Loucy (cell line): ENCODE measurements around the gene IP6K3.

Experiments
- H2AFZ ChIP-seq: fragments of 200-600 bp; sonication (generic); 2 replicates; pipeline ENCODE4 v1.6.0; 2016; ENCODE audit warnings: antibody characterized with exemption, mild to moderate bottlenecking, low read length, moderate library complexity
- H3F3A ChIP-seq: fragments of 200-600 bp; 2 replicates; pipeline ENCODE4 v1.6.0; 2016; ENCODE audit warnings: antibody characterized with exemption, low read depth, mild to moderate bottlenecking
- H3K27me3 ChIP-seq: fragments of 200-600 bp; sonication (generic); 2 replicates; pipeline ENCODE4 v1.6.1; 2014; ENCODE audit warnings: low read length, mild to moderate bottlenecking; ENCODE audit not compliant: insufficient read depth, poor library complexity, severe bottlenecking
- H3K36me3 ChIP-seq: fragments of 200-600 bp; sonication (generic); 2 replicates; pipeline ENCODE4 v1.6.1; 2016; ENCODE audit warnings: low read length; ENCODE audit not compliant: insufficient read depth
- H3K4me1 ChIP-seq: fragments of 200-600 bp; sonication (generic); 2 replicates; pipeline ENCODE4 v1.5.1; 2014; ENCODE audit warnings: low read length, mild to moderate bottlenecking; ENCODE audit not compliant: insufficient read depth, poor library complexity, severe bottlenecking
- H3K4me2 ChIP-seq: fragments of 200-600 bp; sonication (generic); 2 replicates; pipeline ENCODE4 v1.6.0; 2014; ENCODE audit warnings: antibody characterized with exemption, low read length, low read depth, mild to moderate bottlenecking; ENCODE audit not compliant: poor library complexity, severe bottlenecking
- H3K4me3 ChIP-seq: fragments of 200-600 bp; sonication (generic); 2 replicates; pipeline ENCODE4 v1.5.1; 2014; ENCODE audit warnings: low read length, mild to moderate bottlenecking, mixed read lengths; ENCODE audit not compliant: poor library complexity, severe bottlenecking
- H3K79me2 ChIP-seq: fragments of 200-600 bp; sonication (generic); 2 replicates; pipeline ENCODE4 v1.6.1; 2014; ENCODE audit warnings: low read length; ENCODE audit not compliant: insufficient read depth
- H3K9ac ChIP-seq: fragments of 200-600 bp; sonication (generic); 2 replicates; pipeline ENCODE4 v1.6.0; 2014; ENCODE audit warnings: mild to moderate bottlenecking, low read depth, low read length, moderate library complexity; ENCODE audit not compliant: poor library complexity, severe bottlenecking
- H3K9me2 ChIP-seq: fragments of 200-600 bp; sonication (generic); replicated peaks from 2 replicates; pipeline ENCODE4 v1.6.1; 2016; ENCODE audit warnings: low read depth, low read length, mixed read lengths
- H3K9me3 ChIP-seq: fragments of 200-600 bp; sonication (generic); 2 replicates; pipeline ENCODE4 v1.6.1; 2014; ENCODE audit warnings: mild to moderate bottlenecking, antibody characterized with exemption, low read length, low read depth; ENCODE audit not compliant: insufficient read depth
- H4K20me1 ChIP-seq: fragments of 200-600 bp; sonication (generic); 2 replicates; pipeline ENCODE4 v1.6.0; 2014; ENCODE audit warnings: antibody characterized with exemption, low read length, mild to moderate bottlenecking; ENCODE audit not compliant: insufficient read depth, poor library complexity, severe bottlenecking
- EZH2phosphoT487 ChIP-seq: fragments of 200-600 bp; IDR thresholded peaks from 2 replicates; pipeline ENCODE4 v1.6.1; 2018; ENCODE audit warnings: antibody characterized with exemption, mild to moderate bottlenecking, moderate library complexity, borderline replicate concordance
- TF ChIP-seq, protein P1 (sequence below): fragments of 200-600 bp; sonication (generic); conservative IDR thresholded peaks from 2 replicates; pipeline ENCODE4 v1.5.1; 2014; ENCODE audit warnings: mild to moderate bottlenecking, antibody characterized with exemption, low read length

IP6K3 gene

DNA sequence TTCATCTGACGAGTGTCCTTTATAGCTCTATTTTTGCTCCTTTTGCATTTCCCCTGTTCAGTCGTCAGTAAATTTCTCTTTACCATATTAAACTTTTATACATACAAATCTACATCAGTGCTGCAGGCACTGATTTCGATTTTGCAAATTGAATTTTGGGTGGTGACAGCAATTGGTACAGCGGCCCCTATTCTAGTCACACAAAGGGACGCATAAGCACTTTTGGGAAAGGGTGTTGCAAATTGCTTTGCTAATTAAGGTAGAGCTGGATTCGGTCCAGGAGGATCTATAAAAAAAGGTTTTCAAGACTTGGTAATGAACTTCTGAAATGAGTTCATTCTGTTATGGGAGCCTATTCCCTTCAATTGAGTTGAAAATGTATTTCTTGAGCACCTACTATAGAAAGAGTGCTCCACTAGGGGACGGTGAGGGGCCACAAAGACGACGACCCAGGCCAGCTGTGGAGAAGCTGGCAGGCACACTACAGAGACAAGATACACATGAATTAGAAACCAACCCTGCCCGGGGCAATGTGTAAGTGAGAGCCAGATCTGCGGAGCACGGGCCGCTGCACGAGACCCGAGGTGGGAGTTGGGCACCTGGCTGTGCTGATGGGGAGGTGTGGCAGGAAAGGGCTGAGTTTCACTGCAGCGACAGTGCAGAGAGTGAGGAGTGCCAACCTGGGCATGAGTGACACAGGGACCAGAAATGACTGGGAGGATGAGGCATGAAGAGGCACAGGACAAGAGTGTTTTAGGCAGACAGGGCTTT lies 40.6 kb downstream of the IP6K3 start:
- H3K9me3 ChIP-seq: no peaks in the 10 kb centered on the region
- H3K9me2 ChIP-seq: no peaks in the 10 kb centered on the region
- no peaks in the 10 kb centered on the region for H3K36me3 ChIP-seq
- H3K27me3 ChIP-seq: no peaks in the 10 kb centered on the region
- no peaks in the 10 kb centered on the region for H3F3A ChIP-seq
- no peak overlapping the region for H3K9ac ChIP-seq
- no peak overlapping the region for H3K4me3 ChIP-seq
- TF ChIP-seq EZH2phosphoT487: no peak
- TF ChIP-seq, protein P1, sequence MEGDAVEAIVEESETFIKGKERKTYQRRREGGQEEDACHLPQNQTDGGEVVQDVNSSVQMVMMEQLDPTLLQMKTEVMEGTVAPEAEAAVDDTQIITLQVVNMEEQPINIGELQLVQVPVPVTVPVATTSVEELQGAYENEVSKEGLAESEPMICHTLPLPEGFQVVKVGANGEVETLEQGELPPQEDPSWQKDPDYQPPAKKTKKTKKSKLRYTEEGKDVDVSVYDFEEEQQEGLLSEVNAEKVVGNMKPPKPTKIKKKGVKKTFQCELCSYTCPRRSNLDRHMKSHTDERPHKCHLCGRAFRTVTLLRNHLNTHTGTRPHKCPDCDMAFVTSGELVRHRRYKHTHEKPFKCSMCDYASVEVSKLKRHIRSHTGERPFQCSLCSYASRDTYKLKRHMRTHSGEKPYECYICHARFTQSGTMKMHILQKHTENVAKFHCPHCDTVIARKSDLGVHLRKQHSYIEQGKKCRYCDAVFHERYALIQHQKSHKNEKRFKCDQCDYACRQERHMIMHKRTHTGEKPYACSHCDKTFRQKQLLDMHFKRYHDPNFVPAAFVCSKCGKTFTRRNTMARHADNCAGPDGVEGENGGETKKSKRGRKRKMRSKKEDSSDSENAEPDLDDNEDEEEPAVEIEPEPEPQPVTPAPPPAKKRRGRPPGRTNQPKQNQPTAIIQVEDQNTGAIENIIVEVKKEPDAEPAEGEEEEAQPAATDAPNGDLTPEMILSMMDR: no peak
- peaks cover 22% of the 10 kb centered on the region for H3K79me2 ChIP-seq
- peaks cover 31% of the 10 kb centered on the region for H3K4me1 ChIP-seq
- peaks cover 4% of the 10 kb centered on the region for H4K20me1 ChIP-seq
- no peak overlapping the region for H2AFZ ChIP-seq
- H3K4me2 ChIP-seq: no peak overlapping the region

DNA sequence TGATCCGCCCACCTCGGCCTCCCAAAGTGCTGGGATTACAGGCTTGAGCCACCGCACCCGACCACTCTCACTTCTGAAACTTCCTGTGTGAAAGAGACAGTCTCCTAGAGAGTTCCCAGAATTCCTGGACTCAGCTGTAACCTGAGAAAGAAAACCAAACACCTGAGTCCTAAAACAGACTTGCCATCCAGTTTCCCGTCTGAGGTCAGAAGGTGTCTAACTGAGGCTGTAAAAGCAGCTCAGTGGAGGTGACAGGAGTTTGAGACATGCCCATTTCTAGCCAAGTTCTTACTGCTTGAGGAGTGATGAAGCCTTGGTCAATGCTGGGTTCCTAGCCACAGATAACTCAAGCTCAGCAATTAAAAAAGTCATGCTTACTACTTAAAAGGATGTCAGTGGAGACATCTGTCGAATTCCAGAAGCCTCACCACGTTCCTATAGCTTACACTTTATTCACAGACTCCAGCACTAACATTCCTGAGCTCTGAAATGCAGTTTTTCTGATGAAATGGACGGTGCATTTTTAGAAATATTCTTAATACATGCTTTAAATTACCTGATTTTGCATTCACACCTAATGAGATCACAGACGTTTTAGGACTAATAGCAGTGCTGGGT lies 41.3 kb downstream of the IP6K3 start:
- no peak overlapping the region for H3K9ac ChIP-seq
- no peaks in the 10 kb centered on the region for H3K9me3 ChIP-seq
- no peaks in the 10 kb centered on the region for H4K20me1 ChIP-seq
- H3K27me3 ChIP-seq: no peaks in the 10 kb centered on the region
- no peak overlapping the region for H3K4me2 ChIP-seq
- H3K4me3 ChIP-seq: no peak overlapping the region
- H3K79me2 ChIP-seq: peaks cover 15% of the 10 kb centered on the region
- H3K36me3 ChIP-seq: no peaks in the 10 kb centered on the region
- H3K4me1 ChIP-seq: peaks cover 26% of the 10 kb centered on the region
- no peaks in the 10 kb centered on the region for H3F3A ChIP-seq
- H3K9me2 ChIP-seq: no peaks in the 10 kb centered on the region
- no peak for TF ChIP-seq EZH2phosphoT487
- TF ChIP-seq, protein P1: no peak
- no peak overlapping the region for H2AFZ ChIP-seq

DNA sequence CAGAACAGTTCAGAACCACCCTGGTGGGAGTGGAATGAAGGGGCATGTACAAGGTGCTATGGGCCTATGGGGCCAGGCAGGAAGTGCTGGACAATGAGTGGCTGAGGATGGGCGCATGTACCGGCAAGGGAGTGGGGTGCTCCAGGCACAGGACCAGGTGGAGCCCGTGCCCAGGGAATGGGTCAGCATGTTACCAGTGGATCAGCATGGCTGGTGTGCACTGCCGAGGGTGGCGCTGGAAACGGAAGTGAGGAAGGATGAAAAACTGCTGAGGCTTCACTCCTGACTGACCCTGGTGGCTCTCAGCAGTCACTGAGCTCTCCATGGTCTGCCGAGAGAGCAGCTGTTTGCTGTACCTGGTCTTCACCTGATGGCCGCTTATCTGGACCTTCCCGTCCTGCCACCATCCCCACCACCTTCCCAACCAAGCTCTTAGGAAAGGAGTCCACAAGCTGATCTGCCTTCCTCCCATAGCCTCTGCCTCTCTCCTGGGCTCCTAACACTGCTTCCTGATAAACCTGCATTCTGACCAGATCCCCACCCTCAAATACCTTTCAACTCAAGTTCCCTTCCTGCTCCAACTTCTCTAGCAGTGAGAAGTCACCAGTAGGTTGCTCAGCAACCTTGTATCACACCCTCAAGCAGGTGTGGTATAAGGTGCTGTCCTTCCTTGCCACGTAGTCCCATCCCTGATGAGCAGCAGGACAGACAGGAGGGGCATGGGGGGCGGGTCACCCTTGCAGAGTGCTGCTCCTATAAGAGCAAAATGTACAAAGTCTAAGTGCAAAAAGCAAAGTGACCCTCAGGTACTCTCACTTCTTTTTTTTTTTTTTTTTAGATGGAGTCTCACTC lies 42.3 kb downstream of the IP6K3 start:
- no peaks in the 10 kb centered on the region for H3K36me3 ChIP-seq
- peaks cover 22% of the 10 kb centered on the region for H3K4me1 ChIP-seq
- H3K79me2 ChIP-seq: peaks cover 5% of the 10 kb centered on the region; the same call in 1 of the 2 replicates
- no peaks in the 10 kb centered on the region for H4K20me1 ChIP-seq
- H3K9me3 ChIP-seq: no peaks in the 10 kb centered on the region
- H2AFZ ChIP-seq: no peak overlapping the region
- H3F3A ChIP-seq: 0 out of 2 replicates have a peak, but pooled peaks cover 2% of the 10 kb centered on the region
- TF ChIP-seq EZH2phosphoT487: no peak
- TF ChIP-seq, protein P1: no peak
- H3K27me3 ChIP-seq: no peaks in the 10 kb centered on the region
- H3K4me3 ChIP-seq: no peak overlapping the region
- H3K9me2 ChIP-seq: no peaks in the 10 kb centered on the region
- H3K4me2 ChIP-seq: no peak overlapping the region
- no peak overlapping the region for H3K9ac ChIP-seq
